Endothelial cell of umbilical vein (primary cell): ENCODE data around the gene CAMKMT. TPM values are rescaled to one million over a fixed set of nuclear protein-coding genes. Genes with fewer than 3 reads are reported as not detected.

Source experiments
- BruUV-seq: library from RNA; stranded (reverse); fragments of 400-500 nt; replicated peaks from 2 replicates; lab custom pipeline; 2021; lab: Mats Ljungman, UMichigan
- CTCF ChIA-PET: fragments of 300-600, 350-600 bp; sonication (Branson Sonifier 250); formaldehyde crosslinking; loops from one replicate; lab custom pipeline; 2021; ENCODE audit warnings: antibody characterized with exemption, inconsistent platforms; lab: Charles Lee
- POLR2A ChIA-PET: fragments of 300-600, 350-600 bp; sonication (Branson Sonifier 250); formaldehyde crosslinking; loops from one replicate; lab custom pipeline; 2021; ENCODE audit warnings: antibody characterized with exemption, inconsistent platforms; lab: Charles Lee
- DNase-seq: peaks from one replicate; pipeline ENCODE4 v3.0.0-alpha.2; 2011; ENCODE audit warnings: low read depth, low spot score
- FAIRE-seq: peaks from 2 replicates; lab custom pipeline; 2011; peaks lifted over from hg19 to GRCh38; lab: Jason Lieb, UNC
- H2AFZ ChIP-seq: 2 replicates; pipeline ENCODE4 v1.6.0; 2012; ENCODE audit warnings: low read depth, low read length, control low read depth, inconsistent platforms
- H3K27ac ChIP-seq: 2 replicates; pipeline ENCODE4 v1.5.1; 2011; ENCODE audit warnings: low read depth, mild to moderate bottlenecking, control low read depth, low read length, moderate library complexity; ENCODE audit not compliant: insufficient read depth
- H3K27me3 ChIP-seq, 2 experiments: 2 replicates each; pipeline versions ENCODE4 v1.6.0 to v1.6.1; 2011; ENCODE audit warnings: low read length in 2 of 2, mixed read lengths in 1 of 2; ENCODE audit not compliant: control insufficient read depth in 2 of 2, insufficient read depth in 2 of 2
- H3K36me3 ChIP-seq, 2 experiments: 2 replicates in 1 of 2; 3 replicates in 1 of 2; pipeline ENCODE4 v1.5.1; 2011; ENCODE audit warnings: low read length in 2 of 2, mild to moderate bottlenecking in 1 of 2, moderate library complexity in 1 of 2; ENCODE audit not compliant: control insufficient read depth in 2 of 2, insufficient read depth in 2 of 2; ENCODE audit errors: extremely low read depth in 1 of 2
- H3K4me1 ChIP-seq: 3 replicates; pipeline ENCODE4 v1.5.1; 2011; ENCODE audit warnings: mild to moderate bottlenecking, low read length; ENCODE audit not compliant: control insufficient read depth, insufficient read depth; ENCODE audit errors: extremely low read depth
- H3K4me2 ChIP-seq: 2 replicates; pipeline ENCODE4 v1.6.1; 2011; ENCODE audit warnings: low read length, control low read depth, mixed read lengths; ENCODE audit not compliant: insufficient read depth
- H3K4me3 ChIP-seq, 3 experiments: fragments of 200-600 bp in 1 of 3; sonication (generic), shearing (Covaris generic) in 1 of 3; replicated peaks in 1 of 3; 2 replicates each; pipeline ENCODE4 v1.5.1; 2011 to 2016; ENCODE audit warnings: control low read depth in 3 of 3, low read length in 3 of 3, mild to moderate bottlenecking in 2 of 3, inconsistent platforms in 1 of 3, low read depth in 1 of 3, moderate library complexity in 1 of 3; ENCODE audit not compliant: insufficient read depth in 1 of 3
- H3K79me2 ChIP-seq: 2 replicates; pipeline ENCODE4 v1.6.0; 2012; ENCODE audit warnings: low read length, inconsistent platforms; ENCODE audit not compliant: control insufficient read depth, insufficient read depth
- H3K9ac ChIP-seq: replicated peaks from 2 replicates; pipeline ENCODE3; 2011; ENCODE audit warnings: low read length, control low read depth; ENCODE audit not compliant: insufficient read depth; ENCODE audit errors: extremely low read depth
- H3K9me1 ChIP-seq: replicated peaks from 3 replicates; pipeline ENCODE4 v1.6.0; 2011; ENCODE audit warnings: mild to moderate bottlenecking, low read length; ENCODE audit not compliant: control insufficient read depth, insufficient read depth; ENCODE audit errors: extremely low read depth
- H3K9me3 ChIP-seq: replicated peaks from 2 replicates; pipeline ENCODE4 v1.5.1; 2012; ENCODE audit warnings: low read length, inconsistent platforms; ENCODE audit not compliant: control insufficient read depth, insufficient read depth
- H4K20me1 ChIP-seq: replicated peaks from 2 replicates; pipeline ENCODE3; 2011; ENCODE audit warnings: mild to moderate bottlenecking, low read length; ENCODE audit not compliant: control insufficient read depth, insufficient read depth; ENCODE audit errors: extremely low read depth
- FOS ChIP-seq: IDR thresholded peaks from 2 replicates; pipeline ENCODE4 v1.6.1; 2011; ENCODE audit warnings: mild to moderate bottlenecking, low read length, moderate library complexity, borderline replicate concordance; ENCODE audit not compliant: insufficient read depth
- GATA2 ChIP-seq: IDR thresholded peaks from 2 replicates; pipeline ENCODE4 v1.7.0; 2011; ENCODE audit warnings: low read depth, mild to moderate bottlenecking, moderate library complexity, mixed read lengths, low read length; ENCODE audit not compliant: insufficient read length, insufficient read depth
- JUN ChIP-seq: IDR thresholded peaks from 2 replicates; pipeline ENCODE4 v1.6.1; 2011; ENCODE audit warnings: borderline replicate concordance, low read depth; ENCODE audit not compliant: insufficient read length, insufficient read depth
- MYC ChIP-seq: IDR thresholded peaks from one replicate; pipeline ENCODE4 v1.6.1; 2011; ENCODE audit warnings: mild to moderate bottlenecking, low read depth, low read length
- POLR2A ChIP-seq: IDR thresholded peaks from 2 replicates; pipeline ENCODE4 v1.6.1; 2012; ENCODE audit warnings: low read depth, mild to moderate bottlenecking, control low read depth, low read length
- POLR2AphosphoS5 ChIP-seq: IDR thresholded peaks from 2 replicates; pipeline ENCODE4 v1.6.1; 2012; ENCODE audit warnings: low read depth, mild to moderate bottlenecking, control low read depth, low read length, moderate library complexity; ENCODE audit not compliant: insufficient read depth
- dilution Hi-C: fragments of 300-500 bp; cut with MboI; formaldehyde crosslinking; loops from one replicate; pipeline ENCODE4 v1.15.0; 2019; ENCODE audit warnings: low sequenced_read_pairs; ENCODE audit not compliant: extremely low pct_ligation_motif_present
- intact Hi-C: fragments of 100-400 bp; cut with micrococcal nuclease; formaldehyde crosslinking; loops from one replicate; pipeline ENCODE4 v1.10.0; 2022
- polyA plus RNA-seq, 4 experiments: library from polyadenylated mRNA; depleted of rRNA in 3 of 4; stranded (reverse) in 3 of 4; unstranded in 1 of 4; fragments of >200 nt; gene quantifications; 2 replicates each; pipeline versions ENCODE4 v1.2.1 to v1.2.3, GENCODE V29; 2011 to 2012; ENCODE audit warnings: missing spikeins in 1 of 4
- total RNA-seq: library from RNA; stranded (reverse); gene quantifications from 2 replicates; pipeline ENCODE4 v1.2.3, GENCODE V29; 2021
- TF ChIP-seq, protein P1 (sequence below), 2 donors: IDR thresholded peaks; 1 replicate in 1 of 2; 2 replicates in 1 of 2; pipeline ENCODE4 v1.5.1; 2011; ENCODE audit warnings: low read length in 2 of 2, mild to moderate bottlenecking in 2 of 2, moderate library complexity in 2 of 2, control low read depth in 1 of 2, inconsistent platforms in 1 of 2, low read depth in 1 of 2; ENCODE audit not compliant: insufficient read depth in 1 of 2; ENCODE audit errors: extremely low read depth in 1 of 2

Gene CAMKMT
- total and polyA plus RNA-seq, 2 donors (not counting 3 experiments of a cell fraction or from before 2014, with no cell fraction given): 4.1 to 10.7 TPM

DNA sequence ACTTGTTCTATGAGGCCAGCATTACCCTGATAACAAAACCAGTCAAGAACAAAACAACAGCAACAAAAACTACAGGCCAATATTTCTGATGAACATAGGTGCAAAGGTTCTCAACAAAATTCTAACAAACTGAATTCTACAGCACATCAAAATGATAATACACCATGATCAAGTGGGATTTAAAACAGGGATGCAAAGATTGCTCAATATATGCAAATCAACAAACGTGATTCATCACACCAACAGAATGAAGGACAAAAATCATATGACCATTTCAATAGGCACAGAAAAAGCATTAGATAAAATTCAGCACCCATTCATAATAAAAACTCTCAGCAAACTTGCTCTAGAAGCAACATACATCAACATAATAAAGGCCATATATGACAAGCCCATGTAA, 173.6 kb downstream of the CAMKMT start:
- no peak overlapping the region for H3K4me3 ChIP-seq
- ChIA-PET CTCF (no interaction called here), POLR2A (no interaction called here)
- DNase-seq (no peak), FAIRE-seq (no peak)
- TF ChIP-seq FOS: no peak
- no peak for TF ChIP-seq GATA2
- TF ChIP-seq, protein P1, sequence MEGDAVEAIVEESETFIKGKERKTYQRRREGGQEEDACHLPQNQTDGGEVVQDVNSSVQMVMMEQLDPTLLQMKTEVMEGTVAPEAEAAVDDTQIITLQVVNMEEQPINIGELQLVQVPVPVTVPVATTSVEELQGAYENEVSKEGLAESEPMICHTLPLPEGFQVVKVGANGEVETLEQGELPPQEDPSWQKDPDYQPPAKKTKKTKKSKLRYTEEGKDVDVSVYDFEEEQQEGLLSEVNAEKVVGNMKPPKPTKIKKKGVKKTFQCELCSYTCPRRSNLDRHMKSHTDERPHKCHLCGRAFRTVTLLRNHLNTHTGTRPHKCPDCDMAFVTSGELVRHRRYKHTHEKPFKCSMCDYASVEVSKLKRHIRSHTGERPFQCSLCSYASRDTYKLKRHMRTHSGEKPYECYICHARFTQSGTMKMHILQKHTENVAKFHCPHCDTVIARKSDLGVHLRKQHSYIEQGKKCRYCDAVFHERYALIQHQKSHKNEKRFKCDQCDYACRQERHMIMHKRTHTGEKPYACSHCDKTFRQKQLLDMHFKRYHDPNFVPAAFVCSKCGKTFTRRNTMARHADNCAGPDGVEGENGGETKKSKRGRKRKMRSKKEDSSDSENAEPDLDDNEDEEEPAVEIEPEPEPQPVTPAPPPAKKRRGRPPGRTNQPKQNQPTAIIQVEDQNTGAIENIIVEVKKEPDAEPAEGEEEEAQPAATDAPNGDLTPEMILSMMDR (IDR thresholded peaks at IDR 0.05; ENCODE audit: extremely low read depth in 1 of 2, insufficient read depth in 1 of 2, low read depth in 1 of 2, low read length in 2 of 2): no peak
- no peak for TF ChIP-seq POLR2AphosphoS5
- H3K4me2 ChIP-seq: no peak overlapping the region
- H3K9me1 ChIP-seq: no peaks in the 10 kb centered on the region
- H4K20me1 ChIP-seq: no peaks in the 10 kb centered on the region
- dilution Hi-C loops: no loop called here
- no peak overlapping the region for H2AFZ ChIP-seq
- H3K27me3 ChIP-seq: no peaks in the 10 kb centered on the region
- no peaks in the 10 kb centered on the region for H3K36me3 ChIP-seq
- no TSS peak for BruUV-seq
- intact Hi-C loops: no loop called here
- H3K9ac ChIP-seq: no peak overlapping the region
- H3K79me2 ChIP-seq: no peaks in the 10 kb centered on the region
- H3K9me3 ChIP-seq: no peaks in the 10 kb centered on the region
- H3K4me1 ChIP-seq: no peaks in the 10 kb centered on the region
- no peak overlapping the region for H3K27ac ChIP-seq

DNA sequence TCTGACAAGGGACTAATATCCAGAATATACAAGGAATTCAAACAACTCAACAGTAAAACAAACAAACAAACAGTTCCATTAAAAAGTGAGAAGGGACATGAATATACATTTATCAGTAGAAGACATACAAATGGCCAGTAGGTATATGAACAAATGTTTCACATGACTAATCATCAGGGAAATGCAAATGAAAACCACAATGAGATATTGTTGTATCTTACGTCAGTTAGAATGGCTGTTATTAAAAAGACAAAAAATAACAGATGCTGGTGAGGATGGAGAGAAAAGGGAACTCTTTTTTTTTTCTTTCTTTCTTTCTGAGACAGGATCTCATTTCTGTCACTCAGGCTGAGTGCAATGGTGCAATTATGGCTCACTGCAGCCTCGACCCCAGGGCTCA, 175.5 kb downstream of the CAMKMT start:
- DNase-seq (no peak), FAIRE-seq (no peak)
- no peaks in the 10 kb centered on the region for H4K20me1 ChIP-seq
- no peaks in the 10 kb centered on the region for H3K9me1 ChIP-seq
- ChIA-PET POLR2A (no interaction called here), CTCF (no interaction called here)
- intact Hi-C loops (no loop called here), dilution Hi-C loops (no loop called here)
- H3K9me3 ChIP-seq: no peaks in the 10 kb centered on the region
- no peak overlapping the region for H3K4me3 ChIP-seq
- no peak overlapping the region for H3K27ac ChIP-seq
- no peaks in the 10 kb centered on the region for H3K27me3 ChIP-seq
- no peak overlapping the region for H3K9ac ChIP-seq
- no peaks in the 10 kb centered on the region for H3K79me2 ChIP-seq
- H3K4me2 ChIP-seq: no peak overlapping the region
- H3K36me3 ChIP-seq: no peaks in the 10 kb centered on the region
- no peak overlapping the region for H2AFZ ChIP-seq
- BruUV-seq: no TSS peak
- no peak for TF ChIP-seq MYC
- no peak for TF ChIP-seq GATA2
- TF ChIP-seq, protein P1 (IDR thresholded peaks at IDR 0.05; ENCODE audit: extremely low read depth in 1 of 2, insufficient read depth in 1 of 2, low read depth in 1 of 2, low read length in 2 of 2): no peak
- TF ChIP-seq JUN: no peak
- no peak for TF ChIP-seq FOS
- TF ChIP-seq POLR2A: no peak
- no peaks in the 10 kb centered on the region for H3K4me1 ChIP-seq
